Measurements from ENCODE around the gene KCNV2. TPM values are rescaled to one million over a fixed set of nuclear protein-coding genes. Genes with fewer than 3 reads are reported as not detected.

KCNV2 gene
- total and polyA plus RNA-seq, 2 of the 13 experiments (the other 11 are each of a cell fraction or from before 2014, with no cell fraction given), result not detected

GRCh38 chr9:2700909-2701550 is 16.3 kb upstream of the KCNV2 start:
- intact Hi-C loops (cut with micrococcal nuclease; ENCODE audit: unreplicated experiment), result no loop called here
- TF ChIP-seq NFAT5 (CRISPR knock-in tag; IDR thresholded peaks at IDR 0.05) (no peak), MTA3 (CRISPR knock-in tag; IDR thresholded peaks at IDR 0.05) (no peak), SMARCE1 (IDR thresholded peaks at IDR 0.05; ENCODE audit: borderline replicate concordance) (no peak), ZNF646 (CRISPR knock-in tag; IDR thresholded peaks at IDR 0.05) (no peak), DNMT3B (CRISPR knock-in tag; conservative IDR thresholded peaks at IDR 0.05) (no peak), ZNF382 (CRISPR knock-in tag; IDR thresholded peaks at IDR 0.05; ENCODE audit: borderline replicate concordance) (no peak), KDM5A (IDR thresholded peaks at IDR 0.05; ENCODE audit: borderline replicate concordance, low read length) (no peak), MZF1 (CRISPR knock-in tag; IDR thresholded peaks at IDR 0.05; ENCODE audit: borderline replicate concordance) (no peak), ZNF280B (CRISPR knock-in tag; IDR thresholded peaks at IDR 0.05; ENCODE audit: borderline replicate concordance) (no peak), SALL1 (CRISPR knock-in tag; IDR thresholded peaks at IDR 0.05) (no peak), ZNF205 (CRISPR knock-in tag; IDR thresholded peaks at IDR 0.05) (no peak)

More at GRCh38 chr9:2700909-2701550, 16.3 kb upstream of the KCNV2 start:
- ATAC-seq, result no peak
- Histone ChIP-seq H3K4me3 (replicated peaks in 1 of 3; ENCODE audit: insufficient read depth in 1 of 3, low read depth in 2 of 3, low read length in 3 of 3) (no peak overlapping the region), H3K79me2 (ENCODE audit: insufficient read depth, low read length) (no peaks in the 10 kb centered on the region), H3K4me2 (ENCODE audit: low read depth, low read length) (no peak overlapping the region), H3K4me1 (ENCODE audit: insufficient read depth, low read length) (no peaks in the 10 kb centered on the region), H3K9me3 (ENCODE audit: low read length) (no peaks in the 10 kb centered on the region), H3K9ac (ENCODE audit: insufficient read depth, low read depth, low read length) (no peak overlapping the region), H2AFZ (ENCODE audit: low read length) (no peak overlapping the region), H3K27me3 (ENCODE audit: control insufficient read depth in 1 of 2, insufficient read depth in 2 of 2, low read length in 2 of 2) (no peaks in the 10 kb centered on the region), H4K20me1 (ENCODE audit: insufficient read depth, low read length) (no peaks in the 10 kb centered on the region), H3K36me3 (replicated peaks in 1 of 2; ENCODE audit: control insufficient read depth in 1 of 2, insufficient read depth in 2 of 2, low read length in 2 of 2) (no peaks in the 10 kb centered on the region), H3K27ac (ENCODE audit: extremely low read length, insufficient read depth, low read length) (no peak overlapping the region)
- POLR2A ChIA-PET, result no interaction called here
- 91% methylated on average over 10 of the region's 10 CpGs for WGBS (ENCODE audit: low lambda C conversion rate)
- no TSS peak for BruUV-seq (replicated peaks)
- in situ Hi-C loops (cut with HindIII; ENCODE audit: extremely low pct_ligation_motif_present, low pct_unique_long_range_greater_than_20kb), result no loop called here
- CTCF ChIA-PET (ENCODE audit: low intra/inter-chr PET ratio, low total read pairs), result no interaction called here
- no peak for FAIRE-seq
- DNase-seq (ENCODE audit: low spot score), result no peak
